IPS-18a (cell line): ENCODE measurements around the gene ACTR1A.
"Not testable (repeated sequence)": the region's sequence is repeated elsewhere in the genome, so short reads cannot be mapped to it uniquely, and the experiment has no call there.

ENCODE experiments used
- H3K27ac ChIP-seq: one replicate; pipeline ENCODE4 v1.5.1; 2013; ENCODE audit warnings: low read length
- H3K27me3 ChIP-seq: one replicate; pipeline ENCODE4 v1.6.1; 2013; ENCODE audit warnings: mild to moderate bottlenecking, low read length; ENCODE audit not compliant: control insufficient read depth, insufficient read depth
- H3K36me3 ChIP-seq: one replicate; pipeline ENCODE4 v1.6.1; 2013; ENCODE audit warnings: low read depth, low read length; ENCODE audit not compliant: control insufficient read depth
- H3K4me1 ChIP-seq: one replicate; pipeline ENCODE4 v1.6.1; 2013; ENCODE audit warnings: low read depth, low read length; ENCODE audit not compliant: control insufficient read depth
- H3K4me3 ChIP-seq: one replicate; pipeline ENCODE4 v1.5.1; 2013; ENCODE audit warnings: low read length
- H3K9ac ChIP-seq: one replicate; pipeline ENCODE4 v1.6.1; 2013; ENCODE audit warnings: mild to moderate bottlenecking, low read length, moderate library complexity
- H3K9me3 ChIP-seq: one replicate; pipeline ENCODE4 v1.6.1; 2013; ENCODE audit warnings: low read depth, low read length; ENCODE audit not compliant: control insufficient read depth

Gene ACTR1A

DNA sequence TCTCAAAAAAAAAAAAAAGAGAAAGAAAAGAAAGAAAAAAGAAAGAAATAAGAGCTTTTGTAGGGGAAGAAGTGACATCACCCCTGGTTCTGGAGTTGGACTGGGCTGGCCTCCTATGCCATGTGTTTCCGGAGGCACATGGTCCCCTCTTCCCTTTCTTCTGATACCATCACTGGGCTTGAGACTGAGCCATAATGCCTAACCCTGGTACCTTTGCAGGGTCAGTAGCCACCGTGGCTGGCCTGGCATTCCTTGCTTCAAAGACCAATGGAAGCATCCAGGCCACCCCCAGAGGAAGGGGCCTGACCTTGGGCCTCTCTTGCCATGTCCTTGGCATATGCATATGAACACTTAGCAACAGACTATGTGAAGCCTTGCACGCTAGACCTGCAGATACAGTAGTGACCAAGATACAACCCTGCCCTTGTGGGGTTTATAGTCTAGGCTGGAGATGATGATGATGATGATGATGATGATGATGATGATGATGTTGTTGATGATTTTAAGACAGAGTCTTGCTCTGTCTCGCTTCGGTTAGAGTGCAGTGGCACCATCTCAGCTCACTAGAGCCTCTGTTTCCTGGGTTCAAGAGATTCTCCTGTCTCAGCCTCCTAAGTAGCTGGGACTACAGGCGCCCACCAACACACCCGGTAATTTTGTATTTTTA is 33.1 kb upstream of the ACTR1A start:
- H3K36me3 ChIP-seq = no peaks in the 10 kb centered on the region
- no peaks in the 10 kb centered on the region for H3K27me3 ChIP-seq
- H3K9me3 ChIP-seq = no peaks in the 10 kb centered on the region
- no peak overlapping the region for H3K9ac ChIP-seq
- no peak overlapping the region for H3K27ac ChIP-seq
- H3K4me1 ChIP-seq = no peaks in the 10 kb centered on the region
- no peak overlapping the region for H3K4me3 ChIP-seq

DNA sequence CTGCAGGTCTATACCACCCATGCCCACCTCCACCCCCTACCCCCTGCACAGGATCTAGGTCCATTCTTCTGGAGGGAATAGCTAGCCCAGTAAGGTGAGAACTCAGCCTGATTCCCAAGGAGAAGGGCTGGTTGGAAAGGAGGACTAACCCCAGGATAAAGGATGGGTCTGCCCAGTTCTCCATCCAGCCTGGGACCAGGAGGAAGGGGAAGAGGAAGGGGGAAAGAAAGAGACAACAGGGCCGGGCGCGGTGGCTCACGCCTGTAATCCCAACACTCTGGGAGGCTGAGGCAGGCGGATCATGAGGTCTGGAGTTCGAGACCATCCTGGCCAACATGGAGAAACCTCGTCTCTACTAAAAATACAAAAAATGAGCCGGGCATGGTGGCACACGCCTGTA is 32.5 kb upstream of the ACTR1A start:
- H3K4me1 ChIP-seq, H3K9me3 ChIP-seq, H3K4me3 ChIP-seq, H3K27ac ChIP-seq, H3K9ac ChIP-seq, H3K36me3 ChIP-seq, H3K27me3 ChIP-seq: not testable (repeated sequence)

DNA sequence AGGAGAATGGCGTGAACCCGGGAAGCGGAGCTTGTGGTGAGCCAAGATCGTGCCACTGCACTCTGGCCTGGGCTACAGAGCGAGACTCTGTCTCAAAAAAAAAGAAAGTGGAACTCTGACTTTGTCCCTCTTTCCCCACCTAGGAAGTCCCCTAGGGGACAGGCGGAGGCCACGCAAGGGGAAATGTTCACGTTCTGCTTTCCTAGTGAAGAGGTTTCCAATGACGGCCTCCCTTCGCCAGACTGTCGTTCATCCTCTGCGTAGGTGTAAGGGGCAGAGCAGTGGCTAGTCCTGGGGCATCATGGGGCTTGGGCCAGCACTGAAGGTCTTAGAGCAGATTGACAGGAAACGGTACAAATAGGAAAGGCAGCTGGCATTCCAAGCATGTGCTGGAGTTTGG is 31.8 kb upstream of the ACTR1A start:
- Histone ChIP-seq H3K27me3 (no peaks in the 10 kb centered on the region), H3K9ac (no peak overlapping the region), H3K36me3 (no peaks in the 10 kb centered on the region), H3K27ac (no peak overlapping the region), H3K4me1 (no peaks in the 10 kb centered on the region), H3K9me3 (no peaks in the 10 kb centered on the region), H3K4me3 (no peak overlapping the region)

GRCh38 chr10:102527546-102527945 is 25.0 kb upstream of the ACTR1A start:
- no peaks in the 10 kb centered on the region for H3K9me3 ChIP-seq
- no peak overlapping the region for H3K27ac ChIP-seq
- H3K27me3 ChIP-seq = no peaks in the 10 kb centered on the region
- H3K4me3 ChIP-seq = no peak overlapping the region
- H3K36me3 ChIP-seq = no peaks in the 10 kb centered on the region
- H3K4me1 ChIP-seq = no peaks in the 10 kb centered on the region
- H3K9ac ChIP-seq = no peak overlapping the region

DNA sequence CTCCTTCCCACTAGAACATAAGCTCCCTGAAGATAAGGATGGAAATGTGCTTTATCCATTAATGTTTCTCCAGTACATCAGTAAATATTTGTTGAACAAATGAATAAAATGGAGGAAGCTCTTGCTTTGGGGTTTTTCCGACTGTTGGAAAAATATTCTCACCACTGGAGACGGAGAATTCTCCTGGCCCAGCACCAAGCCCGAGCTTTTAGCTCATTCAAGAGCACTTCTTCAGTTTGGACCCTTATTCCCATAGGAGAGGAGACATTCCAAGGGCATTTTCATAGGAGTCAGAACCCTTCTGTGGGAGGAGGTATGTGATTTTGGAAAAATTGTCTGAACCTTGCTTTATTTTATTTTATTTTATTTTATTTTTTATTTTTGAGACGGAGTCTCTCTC is 22.2 kb upstream of the ACTR1A start:
- no peaks in the 10 kb centered on the region for H3K9me3 ChIP-seq
- H3K36me3 ChIP-seq = no peaks in the 10 kb centered on the region
- H3K4me3 ChIP-seq = no peak overlapping the region
- no peaks in the 10 kb centered on the region for H3K4me1 ChIP-seq
- H3K27ac ChIP-seq = no peak overlapping the region
- H3K9ac ChIP-seq = no peak overlapping the region
- H3K27me3 ChIP-seq = no peaks in the 10 kb centered on the region

GRCh38 chr10:102523250-102524029 is 20.9 kb upstream of the ACTR1A start:
- Histone ChIP-seq H3K9ac (no peak overlapping the region), H3K27ac (no peak overlapping the region), H3K4me1 (no peaks in the 10 kb centered on the region), H3K36me3 (no peaks in the 10 kb centered on the region), H3K9me3 (no peaks in the 10 kb centered on the region), H3K4me3 (no peak overlapping the region), H3K27me3 (no peaks in the 10 kb centered on the region)

GRCh38 chr10:102522874-102523249 is 20.4 kb upstream of the ACTR1A start:
- Histone ChIP-seq H3K9me3 (no peaks in the 10 kb centered on the region), H3K27me3 (no peaks in the 10 kb centered on the region), H3K27ac (no peak overlapping the region), H3K4me1 (no peaks in the 10 kb centered on the region), H3K4me3 (no peak overlapping the region), H3K36me3 (no peaks in the 10 kb centered on the region), H3K9ac (no peak overlapping the region)

GRCh38 chr10:102519246-102519825 is 16.8 kb upstream of the ACTR1A start:
- no peaks in the 10 kb centered on the region for H3K27me3 ChIP-seq
- no peaks in the 10 kb centered on the region for H3K9me3 ChIP-seq
- H3K9ac ChIP-seq = no peak overlapping the region
- H3K36me3 ChIP-seq = no peaks in the 10 kb centered on the region
- H3K27ac ChIP-seq = no peak overlapping the region
- no peaks in the 10 kb centered on the region for H3K4me1 ChIP-seq
- no peak overlapping the region for H3K4me3 ChIP-seq

GRCh38 chr10:102517553-102517952 is 15.0 kb upstream of the ACTR1A start:
- H3K9ac ChIP-seq = no peak overlapping the region
- H3K4me3 ChIP-seq = no peak overlapping the region
- peaks cover under 1% of the 10 kb centered on the region for H3K36me3 ChIP-seq
- H3K9me3 ChIP-seq = no peaks in the 10 kb centered on the region
- H3K27me3 ChIP-seq = no peaks in the 10 kb centered on the region
- H3K27ac ChIP-seq = no peak overlapping the region
- H3K4me1 ChIP-seq = no peaks in the 10 kb centered on the region

DNA sequence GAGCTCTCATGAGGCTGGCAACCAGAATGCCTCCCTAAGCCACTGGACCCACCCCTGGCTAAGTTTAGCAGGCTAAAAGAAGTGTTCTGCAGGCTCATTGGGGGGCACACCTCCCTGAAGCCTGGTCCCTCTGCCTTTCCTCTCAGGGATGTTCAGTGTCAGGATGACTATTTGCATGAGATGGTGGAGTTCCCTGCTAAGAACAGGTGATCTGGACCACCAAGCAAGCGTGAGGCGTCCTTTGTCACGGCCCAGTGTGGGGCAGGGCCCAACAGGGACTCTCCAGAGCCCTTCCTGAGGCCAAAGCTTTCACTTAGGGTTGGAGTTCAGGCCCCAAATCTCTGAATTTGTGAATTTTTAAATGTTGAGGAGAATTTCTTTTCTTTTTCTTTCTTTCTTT is 13.2 kb upstream of the ACTR1A start:
- no peak overlapping the region for H3K9ac ChIP-seq
- H3K27ac ChIP-seq = no peak overlapping the region
- H3K36me3 ChIP-seq = peaks cover 9% of the 10 kb centered on the region
- no peak overlapping the region for H3K4me3 ChIP-seq
- H3K27me3 ChIP-seq = no peaks in the 10 kb centered on the region
- no peaks in the 10 kb centered on the region for H3K9me3 ChIP-seq
- H3K4me1 ChIP-seq = no peaks in the 10 kb centered on the region

DNA sequence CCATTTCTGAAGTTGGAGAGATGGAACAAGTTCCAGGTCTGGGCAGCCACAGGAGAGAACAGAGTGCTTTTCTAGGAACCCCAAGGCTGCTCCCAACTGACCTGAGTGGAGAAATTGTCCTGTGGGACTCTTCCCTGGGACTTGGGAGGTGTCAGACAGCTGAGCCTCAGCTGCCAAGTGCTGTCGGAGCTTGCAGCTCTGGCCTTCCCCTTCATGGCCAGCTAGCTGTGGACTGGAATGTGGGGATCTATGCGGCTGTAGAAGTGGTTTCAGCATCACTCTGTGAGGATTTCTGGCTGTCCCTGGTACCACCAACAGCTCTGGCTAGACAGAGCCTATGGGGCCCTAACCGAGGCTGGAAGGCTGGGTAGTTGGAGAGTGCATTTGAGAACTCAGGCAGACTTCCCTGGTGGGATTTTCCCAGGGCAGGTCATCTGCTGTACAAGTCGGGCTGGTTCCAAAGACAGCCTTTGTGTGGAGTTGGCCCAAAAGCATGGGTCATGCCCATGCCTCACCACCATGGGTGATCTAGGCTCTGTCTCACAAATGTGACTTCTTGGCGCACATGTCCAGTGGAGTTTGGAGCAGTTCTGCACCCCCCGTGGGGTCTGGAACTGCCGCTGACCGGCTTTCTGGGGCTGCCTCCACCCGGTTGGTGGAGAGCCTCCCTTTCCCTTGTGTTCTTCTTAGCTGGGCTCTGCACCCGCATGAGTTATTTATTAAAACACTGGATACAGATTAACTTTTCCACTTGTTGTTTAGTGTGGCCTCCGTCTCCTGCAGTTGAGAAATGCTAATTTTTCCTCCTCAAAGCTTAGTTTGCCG is 12.2 kb upstream of the ACTR1A start:
- no peak overlapping the region for H3K9ac ChIP-seq
- H3K36me3 ChIP-seq = peaks cover 9% of the 10 kb centered on the region
- no peak overlapping the region for H3K4me3 ChIP-seq
- H3K27ac ChIP-seq = no peak overlapping the region
- no peaks in the 10 kb centered on the region for H3K9me3 ChIP-seq
- no peaks in the 10 kb centered on the region for H3K4me1 ChIP-seq
- no peaks in the 10 kb centered on the region for H3K27me3 ChIP-seq
